GM21390 (cell line): Measurements from ENCODE around the gene GPNMB.

Source experiments
- ATAC-seq: cut with Tn5 transposase; IDR thresholded peaks from one replicate; pipeline ENCODE4 v1.9.1; 2021; ENCODE audit not compliant: unreplicated experiment

GPNMB gene

DNA sequence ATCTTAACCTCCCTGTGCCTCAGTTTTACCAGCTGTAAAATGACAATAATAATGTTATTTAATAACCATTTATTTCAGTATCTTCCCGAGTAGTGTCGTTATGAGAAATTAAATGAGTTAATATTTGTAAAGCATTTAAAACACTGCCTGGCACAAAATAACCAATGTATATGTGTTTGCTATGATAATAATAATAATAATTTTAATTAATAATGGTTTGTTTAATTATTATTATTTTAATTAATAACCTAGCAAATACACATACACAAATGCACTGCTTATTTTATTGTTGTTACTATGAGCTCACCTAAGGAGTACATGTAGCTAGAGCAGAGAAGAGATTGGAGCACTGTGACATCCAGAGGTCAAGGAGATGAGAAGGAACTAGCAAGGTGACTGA, 18.2 kb upstream of the GPNMB start:
- ATAC-seq = no peak

DNA sequence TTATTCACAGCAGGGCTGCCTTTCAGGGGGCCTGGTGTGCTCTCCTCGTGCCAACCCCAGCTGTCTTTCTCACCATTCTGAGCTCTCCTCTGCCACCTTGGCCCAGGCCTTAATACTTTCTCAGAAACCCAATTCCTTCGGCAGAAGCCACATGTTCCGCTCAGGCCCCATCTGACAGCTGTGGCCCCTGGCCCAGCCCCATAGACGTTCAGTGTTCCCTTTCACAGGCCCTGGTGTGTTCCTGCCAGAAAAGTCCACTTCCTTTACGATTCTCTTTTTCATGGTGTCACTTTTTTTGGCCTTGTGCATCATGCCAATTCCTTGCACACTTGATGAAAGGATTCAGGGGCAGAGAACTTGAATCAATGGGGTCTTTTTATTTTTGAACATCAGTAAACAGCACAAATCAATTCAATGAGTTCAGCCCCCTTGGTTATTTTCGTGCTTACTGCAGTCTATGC, 15.9 kb upstream of the GPNMB start:
- no peak for ATAC-seq

DNA sequence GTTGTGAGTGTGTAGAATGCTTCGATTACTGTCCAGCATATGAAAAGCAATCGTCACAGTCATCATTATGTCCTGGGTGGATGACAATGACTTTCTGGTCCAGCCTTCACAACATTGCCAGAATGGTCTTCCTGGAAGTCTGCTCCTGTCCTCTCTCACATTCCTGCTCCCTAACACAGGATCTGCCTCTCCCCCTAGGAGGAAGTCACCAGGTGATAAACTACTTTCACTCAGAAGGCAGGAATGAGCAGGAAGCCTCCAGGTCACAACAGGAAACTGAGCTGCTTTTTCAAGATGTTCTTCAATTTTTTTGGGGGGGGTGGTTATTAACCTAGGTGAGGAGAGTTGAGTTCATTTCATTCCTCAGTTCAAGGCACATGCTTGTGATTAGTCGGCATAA, 13.6 kb upstream of the GPNMB start:
- no peak for ATAC-seq

DNA sequence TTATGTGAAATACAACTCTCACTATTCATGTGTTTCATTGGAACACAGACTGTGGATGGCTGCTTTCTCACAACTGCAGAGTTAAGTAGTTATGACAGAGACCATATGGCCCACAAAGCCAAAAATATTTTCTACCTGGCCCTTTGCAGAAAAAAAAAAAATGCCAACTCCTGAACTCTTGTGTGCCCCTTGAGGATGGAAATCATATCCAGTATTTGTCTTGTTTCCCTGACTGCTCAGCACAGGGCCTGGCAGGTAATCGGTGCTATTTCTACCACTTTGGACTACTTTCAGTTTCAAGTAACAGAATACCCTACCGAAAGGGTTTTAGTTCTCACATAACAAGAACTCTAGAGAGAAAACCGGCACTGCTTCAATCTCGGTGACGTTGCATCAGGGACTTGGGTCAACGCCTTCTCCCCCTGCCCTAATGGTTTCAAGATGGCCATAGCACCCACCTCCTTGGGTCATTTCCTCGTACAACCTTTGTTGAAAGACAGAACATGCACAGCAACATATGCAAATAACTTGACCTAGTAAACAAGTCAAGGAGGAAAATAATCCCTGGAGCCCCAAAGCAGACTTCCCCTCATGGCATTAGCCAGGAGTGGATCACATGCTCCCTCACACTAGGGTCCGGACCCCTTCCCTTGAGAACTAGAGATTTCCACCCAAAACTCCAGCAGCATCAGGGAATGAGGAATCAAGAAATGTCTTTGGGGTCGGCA, 11.8 kb upstream of the GPNMB start:
- ATAC-seq = peak; percentile 98

DNA sequence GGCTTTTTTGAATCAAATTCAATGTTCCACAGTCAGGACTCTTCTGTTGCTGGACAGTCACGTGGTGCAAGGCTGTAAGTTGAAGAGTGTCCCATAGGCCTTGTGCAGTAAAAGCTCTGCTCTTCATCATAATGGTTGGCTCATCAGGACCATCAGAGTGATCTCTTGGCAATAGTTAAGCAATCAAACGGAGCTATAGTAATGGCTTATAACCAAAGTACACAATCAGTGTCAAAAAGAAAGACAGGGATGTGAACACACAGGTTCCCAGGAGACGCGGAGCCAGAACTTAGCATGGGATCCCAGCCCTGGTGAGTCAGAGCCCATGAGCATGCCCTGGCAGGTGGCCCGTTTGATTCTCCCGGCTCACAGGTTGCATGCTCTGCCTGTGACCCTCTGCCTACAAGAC, 10.8 kb upstream of the GPNMB start:
- no peak for ATAC-seq

DNA sequence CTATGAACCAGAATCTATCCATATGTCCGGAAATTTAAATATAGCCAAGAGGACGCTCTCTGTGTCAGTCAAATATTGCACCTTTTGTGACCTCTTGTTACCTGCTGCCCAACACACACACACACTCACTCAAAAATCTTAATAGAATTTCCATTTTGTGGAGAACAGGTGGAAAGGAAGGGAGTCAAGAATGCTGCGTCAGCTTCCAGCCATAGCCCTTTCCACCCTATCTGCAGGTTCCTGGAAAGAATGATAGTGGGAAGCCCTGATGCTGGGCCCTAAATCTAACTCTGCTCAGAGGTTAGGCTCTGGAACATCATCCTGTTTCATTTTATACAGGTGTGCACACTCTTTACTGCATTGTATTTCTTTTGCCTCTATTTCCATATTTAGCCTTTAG, 9.6 kb upstream of the GPNMB start:
- no peak for ATAC-seq

DNA sequence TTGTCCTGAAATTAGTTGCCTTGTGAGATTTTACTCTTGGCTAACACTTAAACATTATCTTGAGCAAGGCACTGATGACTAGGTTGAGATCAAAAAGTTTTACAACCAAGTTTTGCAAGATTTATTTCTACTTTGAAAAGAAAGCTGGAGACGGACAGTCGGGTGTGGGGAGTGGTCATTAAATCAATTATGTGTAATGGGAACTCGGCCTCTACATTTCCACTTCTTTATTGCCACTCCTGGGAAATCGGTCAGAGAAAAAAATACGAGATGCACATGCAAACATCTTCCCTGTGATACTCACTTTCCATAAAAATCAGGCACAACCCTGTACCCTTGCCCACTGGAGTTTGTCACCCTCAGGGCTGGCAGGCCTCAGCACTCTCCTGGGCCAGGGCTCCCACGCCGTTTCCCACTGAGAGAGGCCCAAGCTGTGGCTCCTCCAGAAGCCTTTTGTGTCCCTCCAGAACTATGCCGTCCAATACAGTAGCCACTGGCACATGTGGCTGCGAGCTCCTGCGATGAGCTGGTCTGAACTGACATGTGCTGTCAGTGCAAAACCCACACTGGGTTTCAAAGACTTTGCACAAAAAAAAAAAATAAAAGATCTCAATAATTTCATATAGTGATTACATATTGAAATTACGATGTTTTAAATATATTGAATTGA, 7.5 kb upstream of the GPNMB start:
- ATAC-seq = no peak

DNA sequence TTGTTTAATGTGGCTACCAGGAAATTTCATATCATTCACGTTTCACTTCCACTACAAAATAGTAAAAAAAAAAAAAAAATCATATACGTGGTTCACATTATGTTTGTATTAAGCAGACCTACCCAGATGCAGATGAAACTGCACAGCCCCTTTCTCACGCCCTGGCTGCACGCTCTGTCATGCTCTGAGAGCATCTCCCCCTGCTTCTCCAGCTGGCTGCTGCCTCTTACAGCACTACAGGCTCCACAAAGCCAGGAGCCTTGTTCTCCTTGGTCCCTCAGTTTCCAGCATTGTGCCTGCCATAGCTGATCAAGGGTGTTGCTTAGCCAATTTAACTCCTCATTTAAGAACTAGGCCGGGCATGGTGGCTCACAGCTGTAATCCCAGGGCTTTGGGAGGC, 6.9 kb upstream of the GPNMB start:
- no peak for ATAC-seq

DNA sequence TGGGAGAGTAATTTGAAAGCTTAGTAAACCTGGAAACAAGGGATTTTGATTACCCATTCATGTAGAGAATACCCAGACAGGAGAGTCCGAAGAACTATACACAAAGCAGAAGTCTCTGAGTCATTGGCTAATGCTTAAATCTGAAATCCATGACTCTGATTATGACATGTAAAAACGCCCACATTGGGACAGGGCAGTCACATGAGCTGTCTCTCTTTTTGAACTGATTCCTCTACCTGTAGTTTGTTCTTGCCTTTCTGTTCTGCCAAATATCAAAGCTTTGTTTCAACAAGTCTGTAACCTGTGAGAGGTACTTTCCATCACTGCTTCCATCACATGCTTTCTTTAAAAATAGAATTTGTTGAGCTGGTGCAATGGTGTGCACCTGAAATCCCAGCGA, 4.3 kb upstream of the GPNMB start:
- ATAC-seq = no peak

DNA sequence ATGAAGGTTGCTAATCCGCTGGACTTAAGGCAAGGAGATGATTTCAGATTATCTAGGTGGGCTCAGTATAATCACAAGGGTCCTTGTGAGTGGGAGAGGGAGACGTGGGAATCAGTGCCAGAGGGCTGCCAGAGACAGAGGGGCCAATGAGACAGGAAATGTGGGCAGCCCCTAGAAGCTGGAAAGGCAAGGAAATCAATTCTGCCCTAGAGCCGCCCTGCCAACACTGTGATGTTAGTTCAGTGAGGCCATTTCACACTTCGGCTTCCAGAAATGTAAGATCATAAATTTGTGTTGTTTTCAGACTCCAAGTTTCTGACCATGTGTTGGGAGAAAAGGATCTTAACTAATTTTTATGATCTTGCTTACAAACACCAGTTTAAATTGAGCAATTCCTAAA, 3.6 kb upstream of the GPNMB start:
- ATAC-seq = no peak

DNA sequence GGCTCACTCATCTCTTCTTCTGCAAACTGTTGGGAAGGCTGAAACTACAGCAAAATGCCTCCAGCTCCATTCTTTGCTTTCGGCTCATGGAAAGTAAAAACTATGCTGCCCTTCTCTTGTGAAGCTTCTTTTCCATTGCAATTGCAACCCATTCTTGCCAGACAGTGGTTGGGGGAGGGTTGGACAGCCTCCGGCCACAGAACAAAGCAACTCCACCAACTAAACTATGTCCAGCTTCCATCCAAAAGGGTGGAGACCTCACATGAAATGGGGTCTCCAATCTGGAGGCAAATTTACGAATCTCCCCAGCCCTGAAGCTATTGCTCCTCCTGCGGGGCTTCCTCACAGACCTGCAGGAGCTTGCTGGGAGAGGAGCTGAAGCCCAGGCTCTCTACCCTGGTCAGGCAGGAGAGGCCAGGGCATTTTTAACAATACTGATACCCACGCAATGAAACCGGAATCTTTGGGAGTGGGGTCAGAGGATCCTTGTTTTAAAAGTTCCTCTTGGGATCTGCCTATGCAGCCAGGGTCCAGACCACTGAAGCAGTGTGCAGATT, 549 bp downstream of the GPNMB start:
- ATAC-seq = no peak

DNA sequence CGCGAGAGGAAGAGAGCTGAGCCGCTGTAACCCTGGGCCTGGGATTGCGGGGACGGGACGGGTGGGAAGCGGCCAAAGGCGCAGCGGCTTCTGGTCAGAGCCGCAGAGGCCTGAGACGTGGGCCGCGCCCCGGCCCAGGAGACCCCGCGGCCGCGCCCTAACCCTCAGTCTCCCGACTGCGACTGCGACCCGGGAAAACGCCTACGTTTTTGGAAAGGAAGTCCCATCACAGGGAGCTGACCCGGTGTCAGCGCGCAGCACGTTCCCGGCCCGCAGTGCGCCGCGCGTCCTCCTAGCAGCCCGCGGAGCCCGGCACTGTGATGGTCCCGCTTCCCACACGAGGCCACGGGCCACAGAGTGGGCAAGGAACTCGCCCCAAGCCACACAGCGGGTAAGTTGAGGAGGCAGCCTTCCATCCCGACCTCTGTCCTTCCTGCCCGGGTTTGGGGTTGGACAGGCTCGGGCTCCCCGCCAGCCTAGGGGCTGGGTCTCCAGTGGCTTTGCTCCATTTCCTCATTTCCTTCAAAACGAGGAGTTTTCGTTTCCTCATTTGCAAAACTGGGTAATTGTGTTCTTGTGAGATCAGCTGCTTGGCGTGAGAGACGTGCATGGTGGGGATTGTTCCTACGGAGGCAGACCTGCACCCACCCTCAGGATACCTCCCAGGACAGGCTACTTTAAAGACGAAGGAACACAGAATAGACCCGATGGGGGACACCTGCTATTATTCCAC, 1.2 kb downstream of the GPNMB start:
- ATAC-seq = no peak

DNA sequence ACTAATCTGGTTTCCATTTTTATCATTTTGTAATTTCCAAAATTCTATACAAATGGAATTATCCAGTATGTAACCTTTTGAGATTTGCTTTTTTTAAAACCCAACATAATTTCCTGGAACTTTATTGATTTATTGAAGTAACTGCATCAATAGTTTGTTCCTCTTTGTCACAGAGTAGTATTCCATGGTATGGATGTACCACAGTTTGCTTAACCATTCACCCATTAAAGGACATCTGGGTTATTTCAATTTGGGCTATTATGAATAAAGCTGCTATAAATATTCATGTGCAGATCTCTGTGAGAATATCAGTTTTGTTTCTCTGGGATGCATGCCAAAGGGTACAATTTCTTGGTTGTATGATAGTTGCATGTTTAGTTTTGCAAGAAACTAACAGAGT, 2.9 kb downstream of the GPNMB start:
- no peak for ATAC-seq

DNA sequence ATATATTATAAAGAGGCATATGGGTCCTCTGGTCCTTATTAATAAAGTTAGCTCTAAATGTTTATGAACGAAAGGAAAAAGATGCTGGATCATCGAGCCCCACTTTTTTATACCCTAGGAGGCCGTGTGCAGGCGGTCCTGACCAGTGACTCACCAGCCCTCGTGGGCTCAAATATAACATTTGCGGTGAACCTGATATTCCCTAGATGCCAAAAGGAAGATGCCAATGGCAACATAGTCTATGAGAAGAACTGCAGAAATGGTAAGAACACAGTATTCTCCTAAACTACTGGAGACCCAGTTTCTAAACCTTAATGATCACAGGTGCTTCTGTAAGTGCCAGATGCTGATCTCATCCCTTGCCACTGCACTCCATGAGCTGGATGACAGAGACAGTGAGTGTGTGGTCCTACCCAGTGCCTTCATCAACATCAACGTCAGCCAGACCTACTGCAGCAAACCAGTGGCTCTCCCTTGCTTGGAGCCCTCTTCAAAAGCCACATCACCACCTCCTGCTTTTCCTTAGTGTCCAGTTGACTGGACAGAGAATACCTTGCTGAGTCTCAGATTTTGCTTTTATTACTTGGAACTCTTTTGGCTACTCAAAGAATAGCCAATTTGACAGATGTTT, 7.6 kb downstream of the GPNMB start:
- no peak for ATAC-seq

DNA sequence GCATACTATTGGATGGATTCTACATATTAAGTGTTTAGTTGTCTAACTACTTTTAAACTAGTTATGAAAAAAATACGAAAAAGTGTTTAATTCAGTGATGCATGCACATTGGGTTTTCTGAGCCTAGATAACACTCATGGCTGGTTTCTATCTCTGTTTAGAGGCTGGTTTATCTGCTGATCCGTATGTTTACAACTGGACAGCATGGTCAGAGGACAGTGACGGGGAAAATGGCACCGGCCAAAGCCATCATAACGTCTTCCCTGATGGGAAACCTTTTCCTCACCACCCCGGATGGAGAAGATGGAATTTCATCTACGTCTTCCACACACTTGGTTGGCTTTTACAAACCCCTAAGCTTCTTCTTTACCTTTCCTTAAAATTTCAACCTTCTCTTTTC, 10.2 kb downstream of the GPNMB start:
- no peak for ATAC-seq

DNA sequence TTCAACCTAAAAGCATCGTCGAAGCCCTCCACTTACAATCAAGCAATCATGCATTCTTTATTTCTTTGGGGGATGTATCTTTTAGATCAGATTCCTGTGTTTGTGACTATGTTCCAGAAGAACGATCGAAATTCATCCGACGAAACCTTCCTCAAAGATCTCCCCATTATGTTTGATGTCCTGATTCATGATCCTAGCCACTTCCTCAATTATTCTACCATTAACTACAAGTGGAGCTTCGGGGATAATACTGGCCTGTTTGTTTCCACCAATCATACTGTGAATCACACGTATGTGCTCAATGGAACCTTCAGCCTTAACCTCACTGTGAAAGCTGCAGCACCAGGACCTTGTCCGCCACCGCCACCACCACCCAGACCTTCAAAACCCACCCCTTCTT, 13.8 kb downstream of the GPNMB start:
- no peak for ATAC-seq

DNA sequence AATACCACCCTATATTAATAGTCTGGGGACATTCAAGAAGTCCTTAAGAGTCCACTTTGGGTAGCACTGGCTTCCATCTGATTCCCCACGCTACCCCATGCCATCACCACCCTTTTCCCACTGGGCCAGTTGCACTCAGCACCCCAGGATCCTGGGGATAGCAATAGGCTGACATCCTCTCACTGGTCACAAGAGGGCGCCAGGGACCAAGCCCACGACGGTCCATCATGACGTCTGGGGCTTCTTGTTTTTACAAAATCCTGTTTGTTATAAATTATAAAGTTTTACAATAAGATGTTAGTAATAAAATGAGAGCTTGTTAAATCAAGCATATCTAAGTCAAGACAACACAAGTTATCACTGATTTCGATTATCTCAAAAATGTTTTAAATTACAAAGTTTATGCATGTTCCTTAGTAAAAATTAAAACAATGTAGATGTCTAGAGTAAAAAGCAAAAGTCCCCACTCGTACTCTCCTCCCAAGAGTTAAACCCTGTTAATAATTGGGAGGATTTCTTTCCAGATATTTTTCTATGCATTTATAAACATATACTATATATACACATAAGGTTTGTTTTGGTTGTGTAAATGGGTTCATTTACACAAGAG, 15.4 kb downstream of the GPNMB start:
- ATAC-seq = peak; percentile 68

DNA sequence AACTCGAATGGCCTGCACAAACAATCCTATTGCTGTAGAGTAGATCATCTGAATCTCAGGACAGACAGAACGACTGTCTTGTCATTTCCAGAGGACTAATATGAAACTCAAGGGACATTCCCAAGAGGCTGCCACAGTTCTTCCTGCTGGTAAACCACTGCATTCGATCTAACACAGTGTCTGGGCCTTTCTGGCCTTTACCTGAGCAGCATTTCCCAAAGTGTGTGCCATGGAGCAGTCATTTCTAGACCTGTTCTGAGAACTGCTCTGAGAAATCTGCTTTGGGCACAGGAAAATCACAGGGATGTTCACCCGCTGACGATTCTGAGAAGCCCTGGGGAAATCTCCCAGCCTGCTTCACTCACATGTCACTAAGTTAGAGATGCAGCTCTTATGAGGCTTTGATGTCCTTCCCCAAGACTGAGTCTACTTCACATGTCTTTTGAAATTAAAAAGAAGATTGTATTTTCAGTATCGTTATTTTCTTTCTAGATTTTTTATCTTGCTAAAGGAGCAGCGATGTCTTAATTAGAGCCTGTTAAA, 18.4 kb downstream of the GPNMB start:
- ATAC-seq = peak; percentile 44

DNA sequence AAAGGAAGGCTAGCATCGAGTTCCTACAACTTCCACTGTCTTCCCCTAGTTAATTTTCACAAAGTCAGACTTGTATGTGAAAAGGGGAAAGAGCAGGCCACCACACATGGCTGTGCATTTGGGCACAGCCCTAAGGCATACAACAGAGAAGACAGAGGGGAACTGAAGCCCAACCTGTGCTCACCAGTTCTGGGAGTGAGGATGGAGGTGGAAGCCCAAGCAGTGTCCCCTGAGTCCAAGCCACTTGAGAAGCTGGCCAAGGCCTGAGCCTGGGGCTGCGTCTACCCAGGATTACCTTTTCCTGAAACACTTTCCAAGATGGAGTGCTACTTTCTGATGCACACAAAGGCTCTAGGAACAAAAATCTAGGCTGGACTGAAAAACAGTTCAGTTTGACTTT, 20.3 kb downstream of the GPNMB start:
- ATAC-seq = no peak

DNA sequence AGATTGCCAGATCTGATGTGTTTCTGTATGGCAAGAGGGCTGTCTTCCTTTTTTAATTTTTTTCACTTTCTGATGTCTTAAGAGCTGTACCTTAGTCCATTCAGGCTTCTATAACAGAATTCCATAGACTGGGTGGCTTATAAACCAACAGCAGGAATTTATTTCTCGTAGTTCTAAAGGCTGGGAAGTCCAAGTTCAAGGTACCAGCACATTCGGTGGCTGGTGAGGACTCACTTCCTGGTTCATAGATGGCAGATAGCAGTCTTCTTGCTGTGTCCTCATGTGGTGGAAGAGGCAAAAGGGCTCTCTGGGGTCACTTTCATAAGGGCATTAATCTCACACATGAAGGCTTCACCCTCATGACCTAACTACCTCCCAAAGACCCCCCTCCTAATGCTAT, 20.8 kb downstream of the GPNMB start:
- no peak for ATAC-seq

DNA sequence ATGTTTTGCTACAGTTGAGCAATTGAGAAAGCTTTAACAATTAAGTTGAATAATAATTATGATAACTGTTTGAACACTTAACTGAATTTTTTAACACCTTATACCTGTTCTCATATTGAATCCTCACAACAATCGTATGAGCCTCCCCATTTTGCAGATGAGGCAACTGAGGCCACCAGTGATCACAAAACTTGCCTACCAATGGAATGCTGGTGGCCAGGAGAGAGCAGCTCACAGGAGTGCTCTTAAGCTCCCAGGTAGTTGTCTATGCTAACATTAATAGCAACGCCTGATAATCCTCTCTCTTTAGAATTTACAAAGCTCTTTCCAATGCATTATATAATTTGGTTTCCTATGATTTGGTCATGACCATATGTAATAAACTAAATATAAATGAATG, 21.6 kb downstream of the GPNMB start:
- ATAC-seq = no peak
